ENCODE results near the gene PAQR8. TPM values are rescaled to one million over a fixed set of nuclear protein-coding genes. Genes with fewer than 3 reads are reported as not detected.
A peak's percentile ranks its signal among the peaks of the same experiment; 100 is the strongest.

PAQR8 gene
- total RNA-seq, 4 donors from 2014 or later = 12.6 to 33.2 (median 22.3) TPM

DNA sequence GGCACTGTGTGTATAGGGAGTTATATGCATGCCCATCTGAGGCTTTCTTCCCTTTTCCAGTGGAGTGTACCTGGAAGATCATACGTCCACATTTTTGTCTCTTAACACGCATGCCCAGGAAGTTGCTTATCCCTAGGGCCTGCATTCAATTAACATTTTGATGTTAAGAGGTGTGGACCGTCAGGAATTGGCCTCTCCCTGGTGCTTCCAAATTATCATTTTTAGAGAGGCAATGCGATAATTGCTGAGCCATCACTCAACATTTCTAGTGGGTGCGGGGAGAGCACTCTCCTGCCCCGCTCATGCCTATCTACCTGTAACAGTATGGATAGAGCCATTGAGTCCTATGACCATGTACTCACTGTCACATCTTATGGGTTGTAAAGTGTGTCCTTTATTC, 37.8 kb upstream of the PAQR8 start:
- 90 to 92% methylated on average over 6 of the region's 6 CpGs for WGBS, 2 donors
- Histone ChIP-seq H3K27me3 (no peaks in the 10 kb centered on the region), H3K9me3 (no peaks in the 10 kb centered on the region), H3K4me3 (no peak overlapping the region), H3K27ac (no peak overlapping the region), H3K36me3 (no peaks in the 10 kb centered on the region), H3K4me1 (peaks cover 0 to 4% (median 2%) of the 10 kb centered on the region in 4 donors)
- no peak for DNase-seq (ENCODE audit: low spot score in 2 of 2)
- TF ChIP-seq, protein P1, sequence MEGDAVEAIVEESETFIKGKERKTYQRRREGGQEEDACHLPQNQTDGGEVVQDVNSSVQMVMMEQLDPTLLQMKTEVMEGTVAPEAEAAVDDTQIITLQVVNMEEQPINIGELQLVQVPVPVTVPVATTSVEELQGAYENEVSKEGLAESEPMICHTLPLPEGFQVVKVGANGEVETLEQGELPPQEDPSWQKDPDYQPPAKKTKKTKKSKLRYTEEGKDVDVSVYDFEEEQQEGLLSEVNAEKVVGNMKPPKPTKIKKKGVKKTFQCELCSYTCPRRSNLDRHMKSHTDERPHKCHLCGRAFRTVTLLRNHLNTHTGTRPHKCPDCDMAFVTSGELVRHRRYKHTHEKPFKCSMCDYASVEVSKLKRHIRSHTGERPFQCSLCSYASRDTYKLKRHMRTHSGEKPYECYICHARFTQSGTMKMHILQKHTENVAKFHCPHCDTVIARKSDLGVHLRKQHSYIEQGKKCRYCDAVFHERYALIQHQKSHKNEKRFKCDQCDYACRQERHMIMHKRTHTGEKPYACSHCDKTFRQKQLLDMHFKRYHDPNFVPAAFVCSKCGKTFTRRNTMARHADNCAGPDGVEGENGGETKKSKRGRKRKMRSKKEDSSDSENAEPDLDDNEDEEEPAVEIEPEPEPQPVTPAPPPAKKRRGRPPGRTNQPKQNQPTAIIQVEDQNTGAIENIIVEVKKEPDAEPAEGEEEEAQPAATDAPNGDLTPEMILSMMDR (IDR thresholded peaks at IDR 0.05) = no peak
- TF ChIP-seq EP300 (IDR thresholded peaks at IDR 0.05) = no peak
- TF ChIP-seq POLR2A (IDR thresholded peaks at IDR 0.05) = no peak

DNA sequence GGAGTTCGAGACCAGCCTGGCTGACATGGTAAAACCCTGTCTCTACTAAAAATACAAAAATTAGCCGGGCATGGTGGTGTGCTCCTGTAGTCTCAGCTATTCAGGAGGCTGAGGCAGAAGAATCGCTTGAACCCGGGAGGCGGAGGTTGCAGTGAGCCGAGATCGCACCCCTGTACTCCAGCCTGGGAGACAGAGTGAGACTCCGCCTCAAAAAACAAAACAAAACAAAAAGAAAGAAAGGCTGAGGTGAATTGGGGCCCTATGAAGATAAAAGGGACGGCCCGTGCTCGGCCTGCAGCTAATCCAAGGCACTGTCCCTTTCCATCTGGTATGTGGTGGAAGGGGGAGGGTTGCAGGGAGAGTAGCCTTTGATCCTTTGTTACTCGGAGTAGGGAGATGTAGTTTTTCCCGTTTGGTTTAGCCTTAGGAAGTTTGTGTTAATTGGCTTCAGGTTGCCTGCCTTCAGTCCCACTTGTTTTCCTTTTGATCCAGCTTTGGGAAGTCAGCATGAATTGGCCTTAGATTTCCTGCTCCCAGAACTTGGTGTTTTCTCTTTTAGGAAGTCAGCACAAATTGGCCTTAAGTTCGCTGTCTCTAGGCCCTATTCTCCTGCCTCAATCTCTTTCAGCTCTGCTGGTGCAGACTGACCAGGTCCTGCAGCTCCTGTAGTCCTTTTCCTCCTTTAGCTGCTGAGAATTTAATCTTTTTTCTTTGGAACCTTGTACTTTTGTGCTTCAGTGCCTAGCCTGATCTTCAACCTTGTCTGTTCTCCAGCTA, 36.1 kb upstream of the PAQR8 start:
- Histone ChIP-seq H3K27ac (peak overlapping the region in 2 of 4 donors; percentile 11 to 38), H3K36me3 (no peaks in the 10 kb centered on the region), H3K27me3 (no peaks in the 10 kb centered on the region), H3K4me1 (no peaks in the 10 kb centered on the region), H3K9me3 (no peaks in the 10 kb centered on the region), H3K4me3 (no peak overlapping the region)
- WGBS, 2 donors = 48 to 61% methylated on average over 14 of the region's 14 CpGs
- no peak for DNase-seq (ENCODE audit: low spot score in 2 of 2)
- TF ChIP-seq POLR2A (IDR thresholded peaks at IDR 0.05) (no peak), EP300 (IDR thresholded peaks at IDR 0.05) (no peak)
- TF ChIP-seq, protein P1 (IDR thresholded peaks at IDR 0.05) = no peak

DNA sequence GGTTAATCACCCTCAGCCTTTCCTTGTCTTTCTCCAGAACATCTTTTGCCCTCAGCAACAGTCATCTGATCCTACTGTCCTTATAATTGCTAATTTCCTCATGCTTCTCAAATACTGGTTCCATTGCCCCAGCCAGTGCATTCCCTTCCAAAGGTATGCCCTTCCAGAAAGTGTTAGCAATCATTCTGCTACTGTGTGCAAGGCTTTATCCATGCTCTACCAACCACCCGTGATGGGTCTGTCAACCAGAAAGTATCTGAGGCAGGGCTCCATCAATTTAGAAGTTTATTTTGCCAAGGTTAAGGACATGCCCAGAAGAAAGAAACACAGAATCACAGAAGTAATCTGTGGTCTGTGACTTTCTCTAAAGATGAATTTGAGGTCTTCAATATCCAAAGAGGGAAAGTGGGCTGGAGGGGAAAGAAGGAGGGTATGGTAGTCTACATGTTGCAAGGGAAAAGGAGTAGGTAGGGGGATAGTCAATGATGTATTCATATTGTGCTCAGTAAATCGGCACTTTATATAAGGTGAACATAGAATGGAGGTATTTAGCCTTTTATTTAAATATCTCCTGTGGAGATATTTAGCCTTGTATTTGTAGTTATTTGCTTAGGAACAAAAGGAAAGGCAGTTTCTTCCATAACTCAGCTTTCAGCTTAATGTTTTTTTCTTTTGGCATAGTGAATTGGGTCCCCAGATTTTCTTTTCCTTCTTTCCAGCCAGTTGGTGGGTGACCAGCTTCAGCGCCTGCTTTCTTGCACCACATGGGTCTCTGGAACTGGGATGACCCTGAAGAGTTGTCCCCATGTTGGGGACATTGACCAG, 35.2 kb upstream of the PAQR8 start:
- H3K27ac ChIP-seq = peak overlapping the region in 1 of 4 donors; percentile 41
- DNase-seq (ENCODE audit: low spot score in 2 of 2) = no peak
- no peaks in the 10 kb centered on the region for H3K36me3 ChIP-seq
- no peak overlapping the region for H3K4me3 ChIP-seq
- no peaks in the 10 kb centered on the region for H3K4me1 ChIP-seq
- no peaks in the 10 kb centered on the region for H3K9me3 ChIP-seq
- H3K27me3 ChIP-seq = no peaks in the 10 kb centered on the region
- TF ChIP-seq, protein P1 (IDR thresholded peaks at IDR 0.05) = no peak
- TF ChIP-seq POLR2A (IDR thresholded peaks at IDR 0.05) = no peak
- no peak for TF ChIP-seq EP300 (IDR thresholded peaks at IDR 0.05)
- 90 to 93% methylated on average over 3 of the region's 3 CpGs for WGBS, 2 donors

DNA sequence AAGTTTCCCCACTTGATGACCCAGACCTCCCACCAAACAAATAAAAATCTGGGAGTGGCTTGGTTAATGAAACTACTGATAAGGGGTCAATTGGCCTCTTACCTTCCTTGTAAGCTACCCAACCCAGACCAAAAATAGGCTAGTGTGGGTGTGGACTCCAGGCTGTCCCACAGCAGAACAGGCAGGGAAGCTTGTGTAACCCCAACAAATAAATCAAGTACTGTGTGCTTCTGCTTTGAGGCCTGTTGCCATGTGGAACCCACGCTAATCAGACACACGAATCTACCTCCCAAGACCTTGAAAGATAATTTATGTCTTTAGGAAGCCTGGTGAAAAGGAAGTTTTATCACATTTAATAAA, 33.7 kb upstream of the PAQR8 start:
- 80 to 81% methylated on average over 2 of the region's 2 CpGs for WGBS, 2 donors
- no peaks in the 10 kb centered on the region for H3K27me3 ChIP-seq
- H3K9me3 ChIP-seq = no peaks in the 10 kb centered on the region
- H3K4me3 ChIP-seq = no peak overlapping the region
- no peaks in the 10 kb centered on the region for H3K4me1 ChIP-seq
- H3K36me3 ChIP-seq = no peaks in the 10 kb centered on the region
- no peak for TF ChIP-seq POLR2A (IDR thresholded peaks at IDR 0.05)
- TF ChIP-seq EP300 (IDR thresholded peaks at IDR 0.05) = no peak
- TF ChIP-seq, protein P1 (IDR thresholded peaks at IDR 0.05) = no peak
- no peak for DNase-seq (ENCODE audit: low spot score in 2 of 2)
- H3K27ac ChIP-seq = peak overlapping the region in 1 of 4 donors; percentile 1

DNA sequence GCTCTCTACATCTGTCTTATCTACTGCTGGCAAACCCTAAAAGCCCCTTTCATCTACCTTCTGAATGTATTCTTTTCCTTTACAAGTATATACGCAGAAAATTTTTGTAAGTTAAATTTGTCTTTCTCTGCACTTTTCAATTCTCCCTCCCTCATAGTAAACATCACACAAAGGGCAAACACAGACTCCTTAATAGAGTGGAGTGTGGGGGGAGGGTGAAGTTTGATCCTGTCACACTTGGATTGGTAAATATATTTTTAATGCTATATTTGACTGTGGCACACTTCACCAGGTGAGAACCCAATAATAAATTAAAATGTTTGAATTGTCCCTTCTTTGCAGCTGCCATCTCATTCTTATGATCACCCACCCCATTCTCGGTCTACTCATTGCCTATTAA, 33.2 kb upstream of the PAQR8 start:
- 62 to 64% methylated on average over 2 of the region's 2 CpGs for WGBS, 2 donors
- TF ChIP-seq POLR2A (IDR thresholded peaks at IDR 0.05) = no peak
- TF ChIP-seq, protein P1 (IDR thresholded peaks at IDR 0.05) = no peak
- TF ChIP-seq EP300 (IDR thresholded peaks at IDR 0.05) = no peak
- Histone ChIP-seq H3K27me3 (no peaks in the 10 kb centered on the region), H3K36me3 (no peaks in the 10 kb centered on the region), H3K9me3 (no peaks in the 10 kb centered on the region), H3K4me3 (no peak overlapping the region), H3K27ac (peak overlapping the region in 1 of 4 donors; percentile 1), H3K4me1 (no peaks in the 10 kb centered on the region)
- no peak for DNase-seq (ENCODE audit: low spot score in 2 of 2)
